LNCaP clone FGC (cell line): Measurements from ENCODE around the gene PIK3C3.
"Not testable (repeated sequence)": the region's sequence is repeated elsewhere in the genome, so short reads cannot be mapped to it uniquely, and the experiment has no call there.

Source experiments
- DNase-seq: peaks from one replicate; pipeline ENCODE4 v3.0.0-alpha.2; 2011; ENCODE audit warnings: low read depth
- H3K4me3 ChIP-seq: 2 replicates; pipeline ENCODE4 v1.5.1; 2011; ENCODE audit warnings: mild to moderate bottlenecking, low read depth, low read length, control low read depth
- TF ChIP-seq, protein P1 (sequence below): IDR thresholded peaks from 2 replicates; pipeline ENCODE4 v1.5.1; 2012; ENCODE audit warnings: mild to moderate bottlenecking; ENCODE audit not compliant: control insufficient read depth, insufficient read depth; ENCODE audit errors: extremely low read depth

Gene PIK3C3

DNA sequence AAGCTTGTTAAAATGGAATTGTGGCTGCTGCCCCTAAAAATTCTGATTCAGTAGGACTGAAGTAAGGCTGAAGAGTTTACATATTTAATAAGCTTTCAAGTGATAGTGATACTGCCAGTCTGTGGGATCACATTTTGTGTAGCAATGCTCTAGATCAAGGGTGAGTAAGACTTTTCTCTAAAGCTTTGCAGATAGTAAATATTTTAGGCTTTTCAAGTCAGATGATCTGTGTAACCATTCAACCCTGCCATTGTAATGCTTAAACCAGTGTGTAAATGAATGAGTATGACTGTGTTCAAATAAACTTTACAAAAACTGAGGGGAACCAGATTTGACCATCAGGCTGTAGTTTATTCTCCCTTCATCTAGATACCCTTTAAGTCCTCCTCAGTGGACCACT, 92.7 kb downstream of the PIK3C3 start:
- no peak for DNase-seq
- TF ChIP-seq, protein P1, sequence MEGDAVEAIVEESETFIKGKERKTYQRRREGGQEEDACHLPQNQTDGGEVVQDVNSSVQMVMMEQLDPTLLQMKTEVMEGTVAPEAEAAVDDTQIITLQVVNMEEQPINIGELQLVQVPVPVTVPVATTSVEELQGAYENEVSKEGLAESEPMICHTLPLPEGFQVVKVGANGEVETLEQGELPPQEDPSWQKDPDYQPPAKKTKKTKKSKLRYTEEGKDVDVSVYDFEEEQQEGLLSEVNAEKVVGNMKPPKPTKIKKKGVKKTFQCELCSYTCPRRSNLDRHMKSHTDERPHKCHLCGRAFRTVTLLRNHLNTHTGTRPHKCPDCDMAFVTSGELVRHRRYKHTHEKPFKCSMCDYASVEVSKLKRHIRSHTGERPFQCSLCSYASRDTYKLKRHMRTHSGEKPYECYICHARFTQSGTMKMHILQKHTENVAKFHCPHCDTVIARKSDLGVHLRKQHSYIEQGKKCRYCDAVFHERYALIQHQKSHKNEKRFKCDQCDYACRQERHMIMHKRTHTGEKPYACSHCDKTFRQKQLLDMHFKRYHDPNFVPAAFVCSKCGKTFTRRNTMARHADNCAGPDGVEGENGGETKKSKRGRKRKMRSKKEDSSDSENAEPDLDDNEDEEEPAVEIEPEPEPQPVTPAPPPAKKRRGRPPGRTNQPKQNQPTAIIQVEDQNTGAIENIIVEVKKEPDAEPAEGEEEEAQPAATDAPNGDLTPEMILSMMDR = no peak

DNA sequence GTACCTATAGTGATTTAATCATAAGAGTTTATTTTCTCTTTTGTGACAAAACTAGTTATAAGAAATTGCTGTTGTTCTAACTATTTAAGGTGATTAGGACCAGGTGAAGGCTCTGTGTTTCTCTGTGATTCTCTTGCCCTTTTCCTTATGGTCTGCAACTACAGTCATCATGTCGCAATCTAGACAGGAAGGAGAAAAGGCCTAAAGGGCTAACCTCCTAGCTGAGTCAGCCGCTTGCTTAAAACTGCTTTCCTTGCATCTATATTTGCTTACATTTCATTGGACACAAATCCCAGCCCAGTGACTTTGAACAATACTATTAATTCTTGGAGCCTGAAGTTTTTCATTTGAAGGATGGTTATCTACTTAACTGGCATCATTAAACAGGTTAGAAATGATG, 93.1 kb downstream of the PIK3C3 start:
- no peak for DNase-seq
- TF ChIP-seq, protein P1 = no peak
- no peak overlapping the region for H3K4me3 ChIP-seq

More for the DNA sequence above, 92.7 kb downstream of the PIK3C3 start:
- H3K4me3 ChIP-seq = no peak overlapping the region

DNA sequence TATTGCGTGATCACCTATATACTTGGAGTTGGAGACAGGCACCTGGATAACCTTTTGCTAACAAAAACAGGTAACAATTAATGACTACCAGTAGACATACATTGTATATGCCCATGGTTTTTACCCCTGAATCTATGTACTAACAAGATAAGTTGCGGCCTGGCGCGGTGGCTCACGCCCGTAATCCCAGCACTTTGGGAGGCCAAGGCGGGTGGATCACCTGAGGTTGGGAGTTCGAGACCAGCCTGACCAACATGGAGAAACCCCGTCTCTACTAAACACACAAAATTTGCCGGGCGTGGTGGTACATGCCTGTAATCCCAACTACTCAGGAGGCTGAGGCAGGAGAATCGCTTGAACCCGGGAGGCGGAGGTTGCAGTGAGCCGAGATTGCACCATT, 94.5 kb downstream of the PIK3C3 start:
- DNase-seq, H3K4me3 ChIP-seq: not testable (repeated sequence)

DNA sequence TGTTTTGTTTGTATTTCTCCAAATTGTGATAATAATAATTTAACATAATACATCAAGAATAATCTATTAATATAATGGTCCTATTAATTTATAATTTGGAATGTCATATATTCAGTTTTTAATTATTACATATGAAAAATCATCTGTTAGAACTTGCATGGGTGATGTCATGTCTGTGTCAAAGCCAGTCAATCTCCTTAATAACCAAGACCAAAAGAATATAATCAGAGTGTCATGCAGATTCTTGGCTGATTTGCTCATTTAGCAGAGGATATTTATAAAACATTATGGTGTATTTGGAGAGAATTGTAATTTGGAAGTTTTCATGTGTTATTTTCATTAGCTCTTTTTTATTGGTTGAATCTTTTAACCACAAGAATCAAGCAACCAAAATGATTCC, 96.4 kb downstream of the PIK3C3 start:
- H3K4me3 ChIP-seq = no peak overlapping the region
- TF ChIP-seq, protein P1 = no peak
- no peak for DNase-seq

DNA sequence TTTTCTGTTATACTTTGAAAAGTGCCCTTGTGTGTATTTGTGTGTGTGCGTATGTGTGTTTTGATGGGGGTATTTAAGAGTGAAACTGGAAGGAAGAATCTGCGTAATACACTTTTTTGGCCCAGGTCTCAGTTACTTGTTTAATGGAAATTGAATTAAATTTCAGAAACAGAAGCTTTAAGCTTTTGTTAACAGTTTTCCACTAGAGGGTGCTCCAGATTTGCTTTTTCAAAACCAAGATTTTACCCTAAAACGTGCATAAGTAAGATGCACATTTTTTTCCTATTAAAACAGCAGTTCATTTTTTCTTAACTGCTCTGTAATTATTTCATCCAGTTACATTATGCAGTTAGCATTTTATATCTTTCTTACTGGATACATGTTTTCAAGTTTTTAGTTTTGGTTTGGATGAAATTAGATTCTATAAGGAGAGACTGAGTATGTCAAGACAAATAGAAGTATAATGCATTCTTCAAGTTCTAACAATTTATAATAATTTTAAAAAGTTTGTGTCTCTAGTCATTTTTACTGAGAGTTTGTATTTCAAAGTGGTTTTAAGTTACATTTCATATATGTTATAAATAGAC, 97.2 kb downstream of the PIK3C3 start:
- TF ChIP-seq, protein P1 = peak; percentile 38
- no peak overlapping the region for H3K4me3 ChIP-seq
- DNase-seq = no peak

DNA sequence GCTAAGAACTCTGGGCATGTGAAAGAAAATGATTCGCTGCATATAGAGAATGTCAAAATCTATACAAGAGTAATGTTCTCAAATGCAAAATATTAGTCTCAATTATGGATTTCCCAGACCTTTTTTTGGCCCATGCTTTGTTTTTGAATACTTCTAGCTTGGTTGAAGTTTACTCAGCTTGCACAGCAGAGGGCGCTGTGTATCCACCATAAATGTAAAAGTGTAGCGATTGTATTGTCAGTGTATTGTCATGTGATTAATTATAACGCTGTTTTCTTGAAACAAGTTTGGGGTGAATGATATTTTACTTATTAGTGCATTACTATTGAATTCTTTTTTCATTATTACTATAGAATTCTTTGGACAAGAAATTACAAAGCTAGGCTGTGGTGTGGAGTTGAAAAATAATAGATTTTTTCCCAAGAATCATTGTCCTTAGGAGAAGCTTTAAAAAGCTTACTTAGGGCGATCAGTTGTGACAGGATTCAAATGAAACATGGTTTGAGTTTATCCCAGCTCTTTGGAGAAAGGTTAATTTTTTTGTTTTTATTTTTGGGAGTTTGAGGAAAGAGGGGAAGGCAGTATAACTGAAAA, 98.3 kb downstream of the PIK3C3 start:
- no peak overlapping the region for H3K4me3 ChIP-seq
- TF ChIP-seq, protein P1 = peak; percentile 78
- peak; percentile 27 for DNase-seq

DNA sequence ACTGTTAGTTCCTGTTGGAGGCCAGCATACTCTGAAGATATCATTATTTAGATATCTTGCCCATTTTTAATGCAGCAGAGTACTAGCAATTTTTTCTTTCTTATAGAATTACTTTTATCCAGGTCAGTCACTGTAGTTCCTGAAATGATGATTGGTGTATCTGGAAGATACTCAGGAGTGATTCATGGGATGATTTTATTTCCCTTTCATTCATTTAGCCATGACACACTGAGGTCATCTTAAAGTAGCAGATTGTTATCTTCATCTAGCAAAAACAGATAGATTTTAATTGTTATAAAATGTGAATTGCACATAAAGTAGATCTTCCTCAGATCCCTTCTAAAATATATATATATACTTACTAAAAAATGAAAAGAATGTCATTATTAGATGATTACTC, 109.1 kb downstream of the PIK3C3 start:
- H3K4me3 ChIP-seq = no peak overlapping the region
- TF ChIP-seq, protein P1 = no peak
- DNase-seq = no peak

DNA sequence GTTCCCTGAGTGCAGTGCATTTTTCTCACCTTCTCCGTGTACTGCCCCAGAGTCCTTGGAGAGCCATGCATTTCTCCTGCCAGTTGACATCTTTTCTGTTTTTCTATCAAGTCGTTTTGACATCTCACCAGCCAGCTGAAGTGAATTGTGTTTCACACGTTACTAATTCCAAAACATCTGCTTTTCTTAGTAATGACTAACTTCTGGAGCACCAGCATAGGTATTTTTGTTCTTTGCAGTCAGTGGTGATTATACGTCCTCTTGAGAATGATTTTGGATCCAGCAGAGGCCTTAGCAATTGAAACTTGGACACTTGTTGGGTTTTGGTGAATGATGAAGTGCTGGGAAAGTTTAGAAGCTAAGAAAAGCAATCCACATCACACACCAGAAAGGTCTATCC, 112.5 kb downstream of the PIK3C3 start:
- TF ChIP-seq, protein P1 = no peak
- DNase-seq = no peak
- no peak overlapping the region for H3K4me3 ChIP-seq
